ENCODE results near the gene TNFRSF21.

DNA sequence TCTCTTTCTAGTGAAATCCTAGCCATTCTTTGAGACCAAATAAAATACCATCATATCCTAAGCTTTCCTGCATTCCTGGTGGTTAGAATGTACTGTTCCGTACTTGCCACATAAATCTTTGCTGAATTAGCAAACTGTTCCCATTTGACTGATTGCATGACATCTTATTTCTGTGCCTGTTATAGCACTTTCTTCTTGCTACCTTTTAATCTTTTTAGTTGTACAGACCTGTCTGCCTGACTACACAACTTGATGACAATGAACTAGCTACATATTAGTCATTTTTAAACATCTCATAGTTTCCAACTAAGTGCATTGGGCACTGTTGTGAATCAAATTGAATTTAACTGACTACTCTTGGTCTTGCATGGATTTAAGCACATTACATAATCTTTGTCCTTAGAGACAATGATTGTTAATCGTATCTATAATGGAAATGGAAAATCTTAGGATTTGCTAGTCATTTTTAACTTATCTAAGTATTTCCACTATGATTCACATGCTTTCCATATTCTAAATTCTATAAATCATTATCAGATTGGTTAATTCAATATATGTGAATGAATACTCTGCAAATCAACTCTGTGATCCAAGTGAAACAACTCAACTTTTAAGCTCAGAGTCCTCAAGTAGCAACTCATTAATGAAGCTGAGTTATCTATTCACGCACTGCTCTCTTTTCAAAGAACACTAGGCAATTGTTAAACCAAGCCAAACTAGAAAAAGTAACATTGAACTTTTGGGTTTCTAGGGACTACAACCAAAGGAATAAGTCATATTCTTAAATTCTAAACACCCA, 109.0 kb downstream of the TNFRSF21 start:
- TF ChIP-seq, protein P1, sequence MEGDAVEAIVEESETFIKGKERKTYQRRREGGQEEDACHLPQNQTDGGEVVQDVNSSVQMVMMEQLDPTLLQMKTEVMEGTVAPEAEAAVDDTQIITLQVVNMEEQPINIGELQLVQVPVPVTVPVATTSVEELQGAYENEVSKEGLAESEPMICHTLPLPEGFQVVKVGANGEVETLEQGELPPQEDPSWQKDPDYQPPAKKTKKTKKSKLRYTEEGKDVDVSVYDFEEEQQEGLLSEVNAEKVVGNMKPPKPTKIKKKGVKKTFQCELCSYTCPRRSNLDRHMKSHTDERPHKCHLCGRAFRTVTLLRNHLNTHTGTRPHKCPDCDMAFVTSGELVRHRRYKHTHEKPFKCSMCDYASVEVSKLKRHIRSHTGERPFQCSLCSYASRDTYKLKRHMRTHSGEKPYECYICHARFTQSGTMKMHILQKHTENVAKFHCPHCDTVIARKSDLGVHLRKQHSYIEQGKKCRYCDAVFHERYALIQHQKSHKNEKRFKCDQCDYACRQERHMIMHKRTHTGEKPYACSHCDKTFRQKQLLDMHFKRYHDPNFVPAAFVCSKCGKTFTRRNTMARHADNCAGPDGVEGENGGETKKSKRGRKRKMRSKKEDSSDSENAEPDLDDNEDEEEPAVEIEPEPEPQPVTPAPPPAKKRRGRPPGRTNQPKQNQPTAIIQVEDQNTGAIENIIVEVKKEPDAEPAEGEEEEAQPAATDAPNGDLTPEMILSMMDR (IDR thresholded peaks at IDR 0.05) = no peak
- no peak for TF ChIP-seq EZH2 (IDR thresholded peaks at IDR 0.05; ENCODE audit: borderline replicate concordance, insufficient read depth, low read depth, low read length, poor library complexity, severe bottlenecking)
